HG02798 (cell line): Measurements from ENCODE around the gene ART1.
"Not testable (repeated sequence)": the region's sequence is repeated elsewhere in the genome, so short reads cannot be mapped to it uniquely, and the experiment has no call there.

ENCODE experiments used
- ATAC-seq: cut with Tn5 transposase; IDR thresholded peaks from one replicate; pipeline ENCODE4 v1.9.1; 2021; ENCODE audit warnings: mild to moderate bottlenecking; ENCODE audit not compliant: unreplicated experiment, poor library complexity

The ART1 gene

GRCh38 chr11:3631331-3631730, 13.6 kb upstream of the ART1 start:
- ATAC-seq = no peak

GRCh38 chr11:3632070-3632660, 12.8 kb upstream of the ART1 start:
- ATAC-seq = no peak

- ATAC-seq = no peak
These were observed 9.1 kb upstream of the ART1 start for GRCh38 chr11:3635641-3636375.

- no peak for ATAC-seq
These were observed 7.7 kb upstream of the ART1 start for GRCh38 chr11:3637201-3637600.

- ATAC-seq = no peak
These were observed 6.4 kb upstream of the ART1 start for GRCh38 chr11:3638513-3638912.

- no peak for ATAC-seq
These were observed 5.1 kb upstream of the ART1 start for GRCh38 chr11:3639841-3640240.

- no peak for ATAC-seq
These were observed 3.7 kb upstream of the ART1 start for GRCh38 chr11:3641191-3641590.

GRCh38 chr11:3641701-3642070, 3.2 kb upstream of the ART1 start, which contains the start of gene ART5:
Gene ART5, minus strand, starts transcription at chr11:3641992. Its CDS starts 130 bp downstream, at chr11:3641862.
- no peak for ATAC-seq

- ATAC-seq = peak; percentile 63
These were observed 2.6 kb upstream of the ART1 start for GRCh38 chr11:3642071-3642951.

- not testable (repeated sequence) for ATAC-seq
These were observed 1.8 kb upstream of the ART1 start for GRCh38 chr11:3643102-3643546.

- no peak for ATAC-seq
These were observed 624 bp downstream of the ART1 start for GRCh38 chr11:3645552-3645951.

- not testable (repeated sequence) for ATAC-seq
These were observed 3.9 kb downstream of the ART1 start for GRCh38 chr11:3648843-3649242.

GRCh38 chr11:3649374-3649773, 4.4 kb downstream of the ART1 start:
- ATAC-seq = not testable (repeated sequence)

GRCh38 chr11:3652514-3652913, 7.6 kb downstream of the ART1 start:
- ATAC-seq = not testable (repeated sequence)

GRCh38 chr11:3655547-3655946, 10.6 kb downstream of the ART1 start:
- ATAC-seq = no peak

GRCh38 chr11:3657331-3657730, 12.4 kb downstream of the ART1 start:
- ATAC-seq = not testable (repeated sequence)

- ATAC-seq = no peak
These were observed 13.3 kb downstream of the ART1 start for GRCh38 chr11:3658252-3658651.

GRCh38 chr11:3659595-3660515, 14.9 kb downstream of the ART1 start:
- ATAC-seq = no peak

GRCh38 chr11:3660960-3661359, 16.0 kb downstream of the ART1 start:
- ATAC-seq = no peak

- no peak for ATAC-seq
These were observed 17.9 kb downstream of the ART1 start for GRCh38 chr11:3662856-3663255.
